Measurements from ENCODE around the gene ZNRF3.

- TF ChIP-seq, protein P1, sequence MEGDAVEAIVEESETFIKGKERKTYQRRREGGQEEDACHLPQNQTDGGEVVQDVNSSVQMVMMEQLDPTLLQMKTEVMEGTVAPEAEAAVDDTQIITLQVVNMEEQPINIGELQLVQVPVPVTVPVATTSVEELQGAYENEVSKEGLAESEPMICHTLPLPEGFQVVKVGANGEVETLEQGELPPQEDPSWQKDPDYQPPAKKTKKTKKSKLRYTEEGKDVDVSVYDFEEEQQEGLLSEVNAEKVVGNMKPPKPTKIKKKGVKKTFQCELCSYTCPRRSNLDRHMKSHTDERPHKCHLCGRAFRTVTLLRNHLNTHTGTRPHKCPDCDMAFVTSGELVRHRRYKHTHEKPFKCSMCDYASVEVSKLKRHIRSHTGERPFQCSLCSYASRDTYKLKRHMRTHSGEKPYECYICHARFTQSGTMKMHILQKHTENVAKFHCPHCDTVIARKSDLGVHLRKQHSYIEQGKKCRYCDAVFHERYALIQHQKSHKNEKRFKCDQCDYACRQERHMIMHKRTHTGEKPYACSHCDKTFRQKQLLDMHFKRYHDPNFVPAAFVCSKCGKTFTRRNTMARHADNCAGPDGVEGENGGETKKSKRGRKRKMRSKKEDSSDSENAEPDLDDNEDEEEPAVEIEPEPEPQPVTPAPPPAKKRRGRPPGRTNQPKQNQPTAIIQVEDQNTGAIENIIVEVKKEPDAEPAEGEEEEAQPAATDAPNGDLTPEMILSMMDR (IDR thresholded peaks at IDR 0.05) = no peak
- no peak for TF ChIP-seq EZH2 (IDR thresholded peaks at IDR 0.05)
Measured at GRCh38 chr22:29070490-29070889, 187.1 kb downstream of the ZNRF3 start.
